PC-3 (cell line): Measurements from ENCODE around the gene RCOR2. TPM values are rescaled to one million over a fixed set of nuclear protein-coding genes. Genes with fewer than 3 reads are reported as not detected.
A peak's percentile ranks its signal among the peaks of the same experiment; 100 is the strongest.

Source experiments
- ATAC-seq: fragments of 200-7000 bp; cut with Tn5 transposase; 2 replicates; pipeline ENCODE4 v1.9.1; 2020; ENCODE audit warnings: mild to moderate bottlenecking, moderate library complexity
- BruUV-seq: library from RNA; stranded (reverse); fragments of 400-500 nt; replicated peaks from 2 replicates; lab custom pipeline; 2021; lab: Mats Ljungman, UMichigan
- CTCF ChIA-PET: fragments of 300-600 bp; sonication (Branson Sonifier 250); formaldehyde crosslinking; loops from one replicate; lab custom pipeline; 2022; ENCODE audit warnings: antibody characterized with exemption; lab: Charles Lee
- POLR2A ChIA-PET: fragments of 300-600 bp; sonication (Branson Sonifier 250); formaldehyde crosslinking; loops from one replicate; lab custom pipeline; 2022; ENCODE audit warnings: antibody characterized with exemption; ENCODE audit not compliant: unreplicated experiment; lab: Charles Lee
- DNase-seq: peaks from one replicate; pipeline ENCODE4 v3.0.0-alpha.2; 2015
- H2AFZ ChIP-seq: fragments of 300-600 bp; sonication (generic); 2 replicates; pipeline ENCODE4 v1.6.0; 2016; ENCODE audit warnings: antibody characterized with exemption, low read length
- H3F3A ChIP-seq: fragments of 300-600 bp; sonication (generic); one replicate; pipeline ENCODE4 v1.6.0; 2017; ENCODE audit warnings: antibody characterized with exemption, low read length, control low read depth, mild to moderate bottlenecking; ENCODE audit not compliant: unreplicated experiment
- H3K27ac ChIP-seq: fragments of 300-600 bp; sonication (generic); 2 replicates; pipeline ENCODE4 v1.5.1; 2016; ENCODE audit warnings: mild to moderate bottlenecking, low read length
- H3K27me3 ChIP-seq: fragments of 300-600 bp; sonication (generic); 2 replicates; pipeline ENCODE4 v1.6.1; 2016; ENCODE audit warnings: low read length, mixed read lengths
- H3K36me3 ChIP-seq: fragments of 300-600 bp; sonication (generic); 2 replicates; pipeline ENCODE4 v1.6.1; 2016; ENCODE audit warnings: low read depth, mixed run types, low read length, mixed read lengths
- H3K4me1 ChIP-seq: fragments of 300-600 bp; sonication (generic); 2 replicates; pipeline ENCODE4 v1.5.1; 2016; ENCODE audit warnings: low read length; ENCODE audit not compliant: insufficient read depth
- H3K4me2 ChIP-seq: fragments of 300-600 bp; sonication (generic); 2 replicates; pipeline ENCODE4 v1.6.0; 2016; ENCODE audit warnings: low read length
- H3K4me3 ChIP-seq: fragments of 300-600 bp; sonication (generic); 2 replicates; pipeline ENCODE4 v1.5.1; 2016; ENCODE audit warnings: mild to moderate bottlenecking, low read length, mixed read lengths
- H3K79me2 ChIP-seq: fragments of 300-600 bp; sonication (generic); 2 replicates; pipeline ENCODE4 v1.6.1; 2017; ENCODE audit warnings: low read length, mixed read lengths
- H3K9ac ChIP-seq: fragments of 300-600 bp; sonication (generic); 2 replicates; pipeline ENCODE4 v1.6.0; 2016; ENCODE audit warnings: mild to moderate bottlenecking, low read length
- H3K9me2 ChIP-seq: fragments of 300-600 bp; sonication (generic); replicated peaks from 2 replicates; pipeline ENCODE4 v1.6.1; 2016; ENCODE audit warnings: mixed run types, low read length, mixed read lengths
- H3K9me3 ChIP-seq: fragments of 300-600 bp; sonication (generic); 2 replicates; pipeline ENCODE4 v1.6.1; 2016; ENCODE audit warnings: low read length, mixed read lengths
- H4K20me1 ChIP-seq: fragments of 300-600 bp; sonication (generic); 2 replicates; pipeline ENCODE4 v1.6.1; 2016; ENCODE audit warnings: low read length, mixed read lengths
- EZH2 ChIP-seq: fragments of 300-600 bp; sonication (generic); IDR thresholded peaks from one replicate; pipeline ENCODE4 v1.6.1; 2017; ENCODE audit warnings: antibody characterized with exemption, mild to moderate bottlenecking, low read length; ENCODE audit not compliant: unreplicated experiment
- EZH2phosphoT487 ChIP-seq: fragments of 300-600 bp; sonication (generic); IDR thresholded peaks from 2 replicates; pipeline ENCODE4 v1.6.1; 2018; ENCODE audit warnings: mild to moderate bottlenecking, antibody characterized with exemption, low read length, borderline replicate concordance
- intact Hi-C: fragments of 100-400 bp; cut with micrococcal nuclease; formaldehyde crosslinking; loops from 2 replicates; pipeline ENCODE4 v1.9.0; 2023
- total RNA-seq: library from RNA; depleted of rRNA; stranded (reverse); fragments of >200 nt; gene quantifications from 2 replicates; pipeline ENCODE4 v1.2.3, GENCODE V29; 2014
- TF ChIP-seq, protein P1 (sequence below): fragments of 300-600 bp; sonication (generic); conservative IDR thresholded peaks from 2 replicates; pipeline ENCODE4 v1.5.1; 2017; ENCODE audit warnings: antibody characterized with exemption, low read depth, mild to moderate bottlenecking, low read length

RCOR2 gene
- total RNA-seq, 1 experiment from 2014 or later: 1.4 TPM

DNA sequence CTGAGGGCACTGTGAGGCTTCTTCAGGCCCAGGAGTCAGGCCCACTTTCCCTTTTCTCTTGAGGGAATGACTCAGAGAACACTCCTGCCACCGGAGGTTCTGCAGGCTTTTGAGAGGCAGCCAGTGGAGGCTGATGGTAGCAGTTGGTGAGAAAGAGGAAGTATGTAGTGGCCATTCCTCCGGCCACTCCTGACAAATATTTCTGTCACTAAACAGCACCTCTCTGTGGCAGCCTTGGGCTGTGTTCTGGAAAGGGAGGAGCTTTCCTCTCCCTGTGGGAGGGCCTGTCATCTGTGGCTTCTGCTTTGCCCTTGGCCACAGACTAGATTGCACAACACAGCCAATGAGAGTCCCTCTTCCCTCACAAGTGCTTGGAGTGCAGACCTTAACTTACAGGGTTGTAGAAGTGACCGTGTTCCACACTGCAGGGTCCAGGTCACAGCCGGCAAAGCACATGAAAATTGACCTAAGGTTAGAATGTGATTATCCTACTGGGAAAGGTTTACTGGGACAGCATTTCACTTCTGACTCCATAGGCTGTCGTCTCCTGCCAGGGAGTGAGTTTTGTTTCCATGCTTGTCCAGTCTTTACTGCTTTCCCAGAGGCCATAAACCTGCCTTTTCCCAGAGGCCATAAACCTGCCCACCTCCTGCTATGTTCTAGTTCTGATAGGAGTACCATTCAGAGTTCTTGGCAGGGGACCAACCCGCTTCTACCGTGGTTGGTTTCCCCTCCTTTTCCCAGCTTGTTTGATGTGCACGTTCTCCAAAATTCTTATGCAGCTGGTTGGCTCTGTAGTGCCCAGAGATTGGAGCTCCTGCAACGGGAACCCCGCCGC lies 44.8 kb downstream of the RCOR2 start:
- Histone ChIP-seq H2AFZ (no peak overlapping the region), H3F3A (no peaks in the 10 kb centered on the region), H3K36me3 (peaks cover 3% of the 10 kb centered on the region; the same call in 1 of the 2 replicates), H3K79me2 (peaks cover 86% of the 10 kb centered on the region), H3K9me2 (no peaks in the 10 kb centered on the region), H3K9me3 (no peaks in the 10 kb centered on the region), H3K27me3 (no peaks in the 10 kb centered on the region), H3K4me1 (peaks cover 53% of the 10 kb centered on the region), H3K27ac (peak overlapping the region; percentile 50), H3K4me2 (peak overlapping the region; percentile 75), H3K4me3 (peak overlapping the region; percentile 28; the same call in 1 of the 2 replicates), H4K20me1 (peaks cover 24% of the 10 kb centered on the region), H3K9ac (peak overlapping the region; percentile 3; the same call in 1 of the 2 replicates)
- POLR2A ChIA-PET: interaction anchor here (0.6 kb wide), 1 partner anchor 70 kb away, joined by 3 read pairs; no protein-coding TSS in a partner anchor
- TF ChIP-seq, protein P1, sequence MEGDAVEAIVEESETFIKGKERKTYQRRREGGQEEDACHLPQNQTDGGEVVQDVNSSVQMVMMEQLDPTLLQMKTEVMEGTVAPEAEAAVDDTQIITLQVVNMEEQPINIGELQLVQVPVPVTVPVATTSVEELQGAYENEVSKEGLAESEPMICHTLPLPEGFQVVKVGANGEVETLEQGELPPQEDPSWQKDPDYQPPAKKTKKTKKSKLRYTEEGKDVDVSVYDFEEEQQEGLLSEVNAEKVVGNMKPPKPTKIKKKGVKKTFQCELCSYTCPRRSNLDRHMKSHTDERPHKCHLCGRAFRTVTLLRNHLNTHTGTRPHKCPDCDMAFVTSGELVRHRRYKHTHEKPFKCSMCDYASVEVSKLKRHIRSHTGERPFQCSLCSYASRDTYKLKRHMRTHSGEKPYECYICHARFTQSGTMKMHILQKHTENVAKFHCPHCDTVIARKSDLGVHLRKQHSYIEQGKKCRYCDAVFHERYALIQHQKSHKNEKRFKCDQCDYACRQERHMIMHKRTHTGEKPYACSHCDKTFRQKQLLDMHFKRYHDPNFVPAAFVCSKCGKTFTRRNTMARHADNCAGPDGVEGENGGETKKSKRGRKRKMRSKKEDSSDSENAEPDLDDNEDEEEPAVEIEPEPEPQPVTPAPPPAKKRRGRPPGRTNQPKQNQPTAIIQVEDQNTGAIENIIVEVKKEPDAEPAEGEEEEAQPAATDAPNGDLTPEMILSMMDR: peak; percentile 78
- TF ChIP-seq EZH2phosphoT487 (no peak), EZH2 (no peak)
- ATAC-seq (peak; percentile 97), DNase-seq (peak; percentile 99)
- intact Hi-C loops: loop anchor here (1.0 kb wide), 1 partner anchor 35 kb away; no protein-coding TSS in a partner anchor
- CTCF ChIA-PET: interaction anchor here (0.5 to 1.2 kb wide), 11 partner anchors 16 to 881 kb away, joined by 3 to 20 read pairs (median 6); partner anchors contain the start of genes MARK2 and NAA40
- no TSS peak for BruUV-seq

DNA sequence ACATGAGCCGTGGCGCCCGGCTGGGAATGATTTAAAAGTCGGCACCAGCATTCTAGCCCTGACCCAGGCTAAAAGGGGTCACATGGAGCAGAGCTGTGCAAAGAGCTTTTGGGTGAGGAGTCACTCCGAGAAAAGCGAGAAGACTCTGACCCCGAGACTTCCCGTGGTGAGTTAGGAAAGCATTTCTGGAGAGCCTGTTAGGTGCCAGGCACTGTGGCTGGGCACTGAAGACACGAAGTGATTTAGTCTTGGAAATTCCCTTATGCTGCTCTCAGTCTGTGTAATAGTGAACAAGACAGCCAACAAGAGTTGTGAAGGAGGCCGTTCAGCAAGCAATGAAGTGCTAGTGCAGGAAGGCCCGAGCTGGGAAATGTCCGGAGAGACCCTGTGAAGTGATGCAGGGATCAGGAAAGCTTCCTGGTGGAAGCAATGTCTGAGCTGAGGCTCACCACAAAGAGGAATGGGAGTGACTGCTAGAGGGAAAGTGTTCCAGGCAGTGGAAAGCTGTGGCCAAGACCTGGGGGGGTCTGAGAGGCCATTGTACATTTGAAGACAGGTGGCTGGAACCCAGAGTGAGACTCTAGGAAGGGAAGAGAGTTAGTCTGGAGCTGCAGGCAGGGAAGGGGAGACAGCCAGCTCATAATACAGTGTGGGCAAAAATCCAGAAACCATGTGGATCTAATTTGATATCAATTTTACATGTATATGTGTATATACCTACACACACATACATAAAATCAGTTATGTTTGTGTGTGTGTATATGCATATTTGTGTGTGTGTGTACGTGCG lies 46.4 kb downstream of the RCOR2 start:
- Histone ChIP-seq H3K27ac (no peak overlapping the region; the same call in 1 of the 2 replicates), H3K4me3 (no peak overlapping the region), H3K9me3 (no peaks in the 10 kb centered on the region), H3K36me3 (peaks cover 3% of the 10 kb centered on the region; the same call in 1 of the 2 replicates), H2AFZ (no peak overlapping the region), H3K79me2 (peaks cover 86% of the 10 kb centered on the region), H4K20me1 (peaks cover 21% of the 10 kb centered on the region), H3K27me3 (no peaks in the 10 kb centered on the region), H3F3A (no peaks in the 10 kb centered on the region), H3K4me1 (peaks cover 58% of the 10 kb centered on the region), H3K9ac (no peak overlapping the region), H3K9me2 (no peaks in the 10 kb centered on the region), H3K4me2 (no peak overlapping the region; the same call in 1 of the 2 replicates)
- ChIA-PET POLR2A (interaction anchor here (0.6 kb wide), 1 partner anchor 1360 kb away, joined by 4 read pairs; no protein-coding TSS in a partner anchor), CTCF (interaction anchor here (0.6 kb wide), 2 partner anchors 32 to 53 kb away, joined by 3 to 4 read pairs; partner anchors contain the start of gene MARK2)
- no peak for DNase-seq
- intact Hi-C loops: no loop called here
- no peak for ATAC-seq
- no TSS peak for BruUV-seq
- TF ChIP-seq, protein P1: no peak
- TF ChIP-seq EZH2 (no peak), EZH2phosphoT487 (no peak)
